Measurements from ENCODE around the gene MASP2.
A peak's percentile ranks its signal among the peaks of the same experiment; 100 is the strongest.

Gene MASP2

GRCh38 chr1:10987840-10988417 lies 59.1 kb downstream of the MASP2 start:
- DNase-seq, result no peak

GRCh38 chr1:10986525-10986890 lies 60.5 kb downstream of the MASP2 start:
- DNase-seq, result no peak

GRCh38 chr1:10980841-10981727 lies 66.0 kb downstream of the MASP2 start:
- DNase-seq, result no peak

DNA sequence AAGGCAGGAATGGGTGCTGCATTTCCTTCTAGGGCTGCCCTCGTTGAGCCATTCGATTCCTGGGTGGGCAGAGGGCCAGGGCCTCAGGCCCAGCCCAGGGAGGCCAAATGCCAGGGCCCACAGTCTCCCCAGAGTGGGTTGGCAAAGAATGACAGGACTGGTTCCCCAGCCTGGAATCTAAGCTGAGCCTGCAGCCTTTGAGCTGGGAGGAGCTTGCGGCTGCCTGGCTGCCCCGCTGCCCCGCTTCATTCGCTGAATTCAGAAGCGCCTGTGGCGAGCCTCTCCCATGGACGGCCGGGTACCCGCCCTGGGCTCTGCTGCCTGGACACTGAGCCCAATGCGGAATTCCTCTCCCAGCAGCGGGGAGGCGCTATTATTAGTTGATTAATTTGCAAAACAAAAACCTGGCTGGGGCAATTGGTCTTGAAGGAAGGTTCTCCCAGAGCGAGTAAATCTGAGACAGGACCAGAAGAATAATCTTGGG lies 66.9 kb downstream of the MASP2 start:
- DNase-seq, result no peak

GRCh38 chr1:10979483-10979920 lies 67.5 kb downstream of the MASP2 start:
- DNase-seq, result peak; percentile 3

- no peak for DNase-seq
Measured at GRCh38 chr1:10978719-10979118, 68.3 kb downstream of the MASP2 start.
